Measurements from ENCODE around the gene HHIPL1. TPM values are rescaled to one million over a fixed set of nuclear protein-coding genes. Genes with fewer than 3 reads are reported as not detected.

HHIPL1 gene
- total RNA-seq, 1 donor from 2014 or later = 11.9 TPM

GRCh38 chr14:99606359-99606758 is 38.6 kb upstream of the HHIPL1 start:
- DNase-seq (ENCODE audit: low spot score in 2 of 2) = no peak
- H3K27ac ChIP-seq = no peak overlapping the region
- intact Hi-C loops (cut with DNase I) = loop anchor here (10.0 kb wide), 2 partner anchors 188 to 768 kb away; partner anchors contain the start of genes EML1 and WDR25
- H3K36me3 ChIP-seq = no peaks in the 10 kb centered on the region
- no peak overlapping the region for H3K4me3 ChIP-seq
- H3K27me3 ChIP-seq = no peaks in the 10 kb centered on the region
- peaks cover 4 to 8% of the 10 kb centered on the region in 2 donors for H3K4me1 ChIP-seq
- no peaks in the 10 kb centered on the region for H3K9me3 ChIP-seq
- TF ChIP-seq, protein P1, sequence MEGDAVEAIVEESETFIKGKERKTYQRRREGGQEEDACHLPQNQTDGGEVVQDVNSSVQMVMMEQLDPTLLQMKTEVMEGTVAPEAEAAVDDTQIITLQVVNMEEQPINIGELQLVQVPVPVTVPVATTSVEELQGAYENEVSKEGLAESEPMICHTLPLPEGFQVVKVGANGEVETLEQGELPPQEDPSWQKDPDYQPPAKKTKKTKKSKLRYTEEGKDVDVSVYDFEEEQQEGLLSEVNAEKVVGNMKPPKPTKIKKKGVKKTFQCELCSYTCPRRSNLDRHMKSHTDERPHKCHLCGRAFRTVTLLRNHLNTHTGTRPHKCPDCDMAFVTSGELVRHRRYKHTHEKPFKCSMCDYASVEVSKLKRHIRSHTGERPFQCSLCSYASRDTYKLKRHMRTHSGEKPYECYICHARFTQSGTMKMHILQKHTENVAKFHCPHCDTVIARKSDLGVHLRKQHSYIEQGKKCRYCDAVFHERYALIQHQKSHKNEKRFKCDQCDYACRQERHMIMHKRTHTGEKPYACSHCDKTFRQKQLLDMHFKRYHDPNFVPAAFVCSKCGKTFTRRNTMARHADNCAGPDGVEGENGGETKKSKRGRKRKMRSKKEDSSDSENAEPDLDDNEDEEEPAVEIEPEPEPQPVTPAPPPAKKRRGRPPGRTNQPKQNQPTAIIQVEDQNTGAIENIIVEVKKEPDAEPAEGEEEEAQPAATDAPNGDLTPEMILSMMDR (IDR thresholded peaks at IDR 0.05) = no peak

- intact Hi-C loops (cut with DNase I) = loop anchor here (10.0 kb wide), 2 partner anchors 186 to 766 kb away; partner anchors contain the start of genes EML1 and WDR25
- TF ChIP-seq, protein P1 (IDR thresholded peaks at IDR 0.05) = no peak
- Histone ChIP-seq H3K27me3 (no peaks in the 10 kb centered on the region), H3K9me3 (no peaks in the 10 kb centered on the region), H3K36me3 (no peaks in the 10 kb centered on the region), H3K4me3 (no peak overlapping the region), H3K4me1 (peaks cover 4 to 6% of the 10 kb centered on the region in 2 donors), H3K27ac (no peak overlapping the region)
- no peak for DNase-seq (ENCODE audit: low spot score in 2 of 2)
Observed at GRCh38 chr14:99608591-99608990, 36.3 kb upstream of the HHIPL1 start.

- DNase-seq (ENCODE audit: low spot score in 2 of 2) = no peak
- TF ChIP-seq, protein P1 (IDR thresholded peaks at IDR 0.05) = peak in 1 of 3 experiments; percentile 36
- Histone ChIP-seq H3K4me3 (no peak overlapping the region), H3K36me3 (no peaks in the 10 kb centered on the region), H3K27me3 (no peaks in the 10 kb centered on the region), H3K9me3 (no peaks in the 10 kb centered on the region), H3K4me1 (peaks cover 4 to 6% of the 10 kb centered on the region in 2 donors), H3K27ac (no peak overlapping the region)
- intact Hi-C loops (cut with DNase I) = loop anchor here (10.0 kb wide), 2 partner anchors 185 to 765 kb away; partner anchors contain the start of genes EML1 and WDR25
Observed at GRCh38 chr14:99609245-99610170, 35.4 kb upstream of the HHIPL1 start.

DNA sequence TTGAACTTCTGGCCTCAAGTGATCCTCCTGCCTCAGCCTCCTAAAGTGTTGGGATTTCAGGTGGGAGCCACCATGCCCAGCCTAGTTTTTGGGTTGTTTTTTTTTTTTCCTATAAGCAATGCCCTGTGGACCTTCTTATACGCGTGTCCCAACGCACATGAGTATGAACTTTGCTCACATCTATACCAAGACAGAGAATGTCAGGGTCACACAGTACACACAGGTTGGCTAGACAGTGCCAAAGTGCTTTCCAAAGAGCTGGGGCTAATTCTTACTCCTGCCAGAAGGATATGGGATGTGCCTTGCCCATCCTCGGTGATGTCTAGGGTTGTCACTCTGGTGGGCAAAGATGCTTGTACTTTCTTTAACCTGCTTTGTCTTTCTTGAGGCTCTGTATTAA is 33.3 kb upstream of the HHIPL1 start:
- H3K9me3 ChIP-seq = no peaks in the 10 kb centered on the region
- H3K27me3 ChIP-seq = no peaks in the 10 kb centered on the region
- H3K4me1 ChIP-seq = no peaks in the 10 kb centered on the region
- DNase-seq (ENCODE audit: low spot score in 2 of 2) = no peak
- no peak overlapping the region for H3K27ac ChIP-seq
- no peak overlapping the region for H3K4me3 ChIP-seq
- TF ChIP-seq, protein P1 (IDR thresholded peaks at IDR 0.05) = no peak
- intact Hi-C loops (cut with DNase I) = no loop called here
- no peaks in the 10 kb centered on the region for H3K36me3 ChIP-seq

DNA sequence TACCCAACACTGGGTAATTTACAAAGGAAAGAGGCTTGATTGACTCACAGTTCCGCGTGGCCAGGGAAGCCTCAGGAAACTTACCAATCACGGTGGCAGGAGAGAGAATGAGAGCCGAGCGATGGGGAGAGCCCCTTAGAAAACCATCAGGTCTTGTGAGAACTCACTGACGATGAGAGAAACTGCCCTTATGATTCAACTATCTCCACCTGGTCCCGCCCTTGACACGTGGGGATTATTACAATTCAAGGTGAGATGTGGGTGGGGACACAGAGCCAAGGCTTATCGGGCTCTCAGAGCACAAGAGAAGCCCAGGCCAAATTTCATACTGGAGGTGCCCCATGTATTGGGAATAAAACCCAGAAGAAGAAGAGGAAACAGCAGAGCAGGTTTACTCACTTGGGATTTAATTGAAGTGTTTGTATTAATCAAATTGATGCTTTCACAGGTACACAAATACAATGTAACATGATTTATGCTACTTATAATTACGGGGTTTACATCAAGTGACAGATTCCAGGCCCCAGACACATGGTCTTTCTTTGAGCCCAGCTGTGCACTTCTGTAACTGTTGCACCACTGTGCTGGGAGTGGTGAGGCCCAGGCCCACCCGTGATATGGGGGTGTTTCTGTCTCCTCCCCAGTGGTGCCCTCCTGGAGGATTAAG is 32.7 kb upstream of the HHIPL1 start:
- DNase-seq (ENCODE audit: low spot score in 2 of 2) = no peak
- no peaks in the 10 kb centered on the region for H3K27me3 ChIP-seq
- no peak overlapping the region for H3K4me3 ChIP-seq
- no peaks in the 10 kb centered on the region for H3K36me3 ChIP-seq
- no peaks in the 10 kb centered on the region for H3K9me3 ChIP-seq
- H3K27ac ChIP-seq = no peak overlapping the region
- TF ChIP-seq, protein P1 (IDR thresholded peaks at IDR 0.05) = no peak
- H3K4me1 ChIP-seq = no peaks in the 10 kb centered on the region
- intact Hi-C loops (cut with DNase I) = no loop called here

Data from ascending aorta (tissue), 2 donors.